GM19467 (cell line): Measurements from ENCODE around the gene ZNF891.

Source experiments
- ATAC-seq: cut with Tn5 transposase; IDR thresholded peaks from one replicate; pipeline ENCODE4 v1.9.1; 2021; ENCODE audit warnings: mild to moderate bottlenecking, moderate library complexity; ENCODE audit not compliant: unreplicated experiment

Gene ZNF891

GRCh38 chr12:133063556-133063955 lies 66.5 kb downstream of the ZNF891 start:
- ATAC-seq: no peak

GRCh38 chr12:133061954-133062353 lies 68.1 kb downstream of the ZNF891 start:
- no peak for ATAC-seq

GRCh38 chr12:133058203-133059113 lies 71.6 kb downstream of the ZNF891 start:
- no peak for ATAC-seq

- no peak for ATAC-seq
These were observed 72.6 kb downstream of the ZNF891 start for GRCh38 chr12:133057446-133057845.
